DOHH2 (cell line): Measurements from ENCODE around the gene S100B.

Source experiments
- EZH2phosphoT487 ChIP-seq: fragments of 200-600 bp; sonication (generic); IDR thresholded peaks from 2 replicates; pipeline ENCODE4 v1.6.1; 2017; ENCODE audit warnings: borderline replicate concordance, mild to moderate bottlenecking, antibody characterized with exemption, low read length, moderate library complexity, mixed read lengths
- TF ChIP-seq, protein P1 (sequence below): fragments of 200-600 bp; sonication (generic); IDR thresholded peaks from one replicate; pipeline ENCODE4 v1.5.1; 2014; ENCODE audit warnings: antibody characterized with exemption, mild to moderate bottlenecking, low read depth, low read length; ENCODE audit not compliant: poor library complexity, severe bottlenecking

- TF ChIP-seq, protein P1, sequence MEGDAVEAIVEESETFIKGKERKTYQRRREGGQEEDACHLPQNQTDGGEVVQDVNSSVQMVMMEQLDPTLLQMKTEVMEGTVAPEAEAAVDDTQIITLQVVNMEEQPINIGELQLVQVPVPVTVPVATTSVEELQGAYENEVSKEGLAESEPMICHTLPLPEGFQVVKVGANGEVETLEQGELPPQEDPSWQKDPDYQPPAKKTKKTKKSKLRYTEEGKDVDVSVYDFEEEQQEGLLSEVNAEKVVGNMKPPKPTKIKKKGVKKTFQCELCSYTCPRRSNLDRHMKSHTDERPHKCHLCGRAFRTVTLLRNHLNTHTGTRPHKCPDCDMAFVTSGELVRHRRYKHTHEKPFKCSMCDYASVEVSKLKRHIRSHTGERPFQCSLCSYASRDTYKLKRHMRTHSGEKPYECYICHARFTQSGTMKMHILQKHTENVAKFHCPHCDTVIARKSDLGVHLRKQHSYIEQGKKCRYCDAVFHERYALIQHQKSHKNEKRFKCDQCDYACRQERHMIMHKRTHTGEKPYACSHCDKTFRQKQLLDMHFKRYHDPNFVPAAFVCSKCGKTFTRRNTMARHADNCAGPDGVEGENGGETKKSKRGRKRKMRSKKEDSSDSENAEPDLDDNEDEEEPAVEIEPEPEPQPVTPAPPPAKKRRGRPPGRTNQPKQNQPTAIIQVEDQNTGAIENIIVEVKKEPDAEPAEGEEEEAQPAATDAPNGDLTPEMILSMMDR, result no peak
- TF ChIP-seq EZH2phosphoT487, result no peak
These were observed 48.1 kb downstream of the S100B start for GRCh38 chr21:46556802-46557201.
